Measurements from ENCODE around the gene CLDN18. TPM values are rescaled to one million over a fixed set of nuclear protein-coding genes. Genes with fewer than 3 reads are reported as not detected.

Gene CLDN18
- total RNA-seq = 100 to 1,000 TPM; 114 to 316 TPM
- polyA plus RNA-seq = 100 to 1,000 TPM in 1 of 2 donors, 10 to 100 TPM in 1; 31.4 to 118 TPM
- long read RNA-seq, donor 1, transcript CLDN18-201 (5 exons, 3,520 nt) = major isoform, 41 of 57 reads
- long read RNA-seq, donor 1, partial matches to known transcripts = 16 of 57 reads
- long read RNA-seq, donor 1, other reads (novel, unspliced or antisense) = 0 of 57 reads
- long read RNA-seq, donor 2, transcript CLDN18-201 (5 exons, 3,520 nt) = major isoform, 10 of 28 reads
- long read RNA-seq, donor 2, partial matches to known transcripts = 18 of 28 reads
- long read RNA-seq, donor 2, other reads (novel, unspliced or antisense) = 0 of 28 reads
- long read RNA-seq, donor 3, transcript CLDN18-201 (5 exons, 3,520 nt) = major isoform, 9 of 14 reads
- long read RNA-seq, donor 3, partial matches to known transcripts = 5 of 14 reads
- long read RNA-seq, donor 3, other reads (novel, unspliced or antisense) = 0 of 14 reads
- long read RNA-seq, donor 4, transcript CLDN18-201 (5 exons, 3,520 nt) = major isoform, 5 of 6 reads
- long read RNA-seq, donor 4, partial matches to known transcripts = 0 of 6 reads
- long read RNA-seq, donor 4, other reads (novel, unspliced or antisense) = 0 of 6 reads
- long read RNA-seq, donor 5, transcript CLDN18-201 (5 exons, 3,520 nt) = major isoform, 29 of 29 reads
- long read RNA-seq, donor 5, partial matches to known transcripts = 0 of 29 reads
- long read RNA-seq, donor 5, other reads (novel, unspliced or antisense) = 0 of 29 reads

GRCh38 chr3:138009476-138010272 is at the start of gene CLDN18:
CLDN18 (plus strand) TSS chr3:138010165; CDS start chr3:138010226, 61 bp downstream.
- DNase-seq = peak; percentile 48 to 81 (median 72)
- Histone ChIP-seq H3K4me3 (no peak within 1 kb of the TSS), H3K9ac (ENCODE audit: insufficient read depth in 1 of 2, low read length in 2 of 2) (no peak within 1 kb of the TSS), H3K27ac (ENCODE audit: low read depth in 1 of 2, low read length in 1 of 2) (peak within 1 kb of the TSS in 1 of 2 donors; percentile 82), H3K27me3 (ENCODE audit: control insufficient read depth in 3 of 3, insufficient read depth in 3 of 3, low read length in 2 of 3) (no peaks in the 10 kb centered on the region), H3K36me3 (ENCODE audit: control insufficient read depth in 4 of 4, insufficient read depth in 4 of 4, low read length in 4 of 4) (peaks cover 0 to 3% (median 0%) of the 10 kb centered on the region in 4 donors), H3K4me1 (ENCODE audit: control insufficient read depth in 5 of 5, insufficient read depth in 5 of 5, low read length in 5 of 5) (peaks cover 0 to 3% (median 0%) of the 10 kb centered on the region in 5 donors), H3K9me3 (ENCODE audit: control insufficient read depth in 4 of 4, insufficient read depth in 3 of 4, low read length in 3 of 4) (peaks cover 0 to 2% (median 0%) of the 10 kb centered on the region in 4 donors)
- TF ChIP-seq CTCF (IDR thresholded peaks at IDR 0.05; ENCODE audit: control extremely low read depth, extremely low read depth) = no peak
- WGBS, 2 donors = 68 to 84% methylated on average over 30 of the region's 30 CpGs
- peak; percentile 45 for ATAC-seq (ENCODE audit: insufficient read depth, low FRiP score)

DNA sequence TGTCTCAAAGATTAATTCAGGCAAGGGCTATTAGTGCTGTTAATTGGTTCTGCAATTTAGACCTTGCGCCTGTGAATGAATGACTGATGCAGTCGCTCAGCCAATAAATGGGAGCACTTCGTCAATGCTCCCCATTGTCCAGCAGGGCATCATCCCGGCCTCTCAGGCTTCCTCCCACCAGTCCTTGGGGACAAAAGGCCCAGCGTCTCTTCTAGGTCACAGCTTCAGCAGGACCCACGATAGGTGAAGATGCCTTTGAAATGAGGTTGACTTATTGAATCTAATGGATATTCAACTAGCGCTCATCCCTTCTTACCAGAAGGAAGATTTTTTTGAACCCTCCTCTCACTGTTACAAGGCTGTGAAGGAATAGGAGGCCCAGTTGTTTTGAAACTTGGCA is 47.7 kb upstream of the CLDN18 start:
- Histone ChIP-seq H3K27ac (ENCODE audit: low read depth in 1 of 2, low read length in 1 of 2) (no peak overlapping the region), H3K4me1 (ENCODE audit: control insufficient read depth in 5 of 5, insufficient read depth in 5 of 5, low read length in 5 of 5) (no peaks in the 10 kb centered on the region), H3K9me3 (ENCODE audit: control insufficient read depth in 4 of 4, insufficient read depth in 3 of 4, low read length in 3 of 4) (no peaks in the 10 kb centered on the region), H3K36me3 (ENCODE audit: control insufficient read depth in 4 of 4, insufficient read depth in 4 of 4, low read length in 4 of 4) (no peaks in the 10 kb centered on the region), H3K27me3 (ENCODE audit: control insufficient read depth in 3 of 3, insufficient read depth in 3 of 3, low read length in 2 of 3) (no peaks in the 10 kb centered on the region), H3K9ac (ENCODE audit: insufficient read depth in 1 of 2, low read length in 2 of 2) (no peak overlapping the region), H3K4me3 (no peak overlapping the region)
- DNase-seq (no peak), ATAC-seq (ENCODE audit: insufficient read depth, low FRiP score) (no peak)
- TF ChIP-seq CTCF (IDR thresholded peaks at IDR 0.05; ENCODE audit: control extremely low read depth, extremely low read depth) = no peak
- WGBS, 2 donors = 94% methylated on average over 7 of the region's 7 CpGs

- 85 to 91% methylated on average over 4 of the region's 4 CpGs for WGBS, 2 donors
- Histone ChIP-seq H3K4me1 (ENCODE audit: control insufficient read depth in 5 of 5, insufficient read depth in 5 of 5, low read length in 5 of 5) (no peaks in the 10 kb centered on the region), H3K36me3 (ENCODE audit: control insufficient read depth in 4 of 4, insufficient read depth in 4 of 4, low read length in 4 of 4) (no peaks in the 10 kb centered on the region), H3K4me3 (no peak overlapping the region), H3K9ac (ENCODE audit: insufficient read depth in 1 of 2, low read length in 2 of 2) (no peak overlapping the region), H3K27ac (ENCODE audit: low read depth in 1 of 2, low read length in 1 of 2) (no peak overlapping the region), H3K27me3 (ENCODE audit: control insufficient read depth in 3 of 3, insufficient read depth in 3 of 3, low read length in 2 of 3) (no peaks in the 10 kb centered on the region), H3K9me3 (ENCODE audit: control insufficient read depth in 4 of 4, insufficient read depth in 3 of 4, low read length in 3 of 4) (no peaks in the 10 kb centered on the region)
- ATAC-seq (ENCODE audit: insufficient read depth, low FRiP score) (no peak), DNase-seq (no peak)
- no peak for TF ChIP-seq CTCF (IDR thresholded peaks at IDR 0.05; ENCODE audit: control extremely low read depth, extremely low read depth)
Observed at GRCh38 chr3:137963463-137963862, 46.5 kb upstream of the CLDN18 start.

All from lung (tissue), 16 donors.